Panc1 (cell line): Measurements from ENCODE around the gene GID8.

Experiments used
- CTCF ChIP-seq: fragments of 450-650 bp; IDR thresholded peaks from 2 replicates; pipeline ENCODE4 v1.5.1; 2017; ENCODE audit warnings: mild to moderate bottlenecking
- POLR2AphosphoS5 ChIP-seq: IDR thresholded peaks from 2 replicates; pipeline ENCODE4 v1.6.1; 2012; ENCODE audit warnings: mild to moderate bottlenecking, low read depth, low read length, moderate library complexity
- REST ChIP-seq, 2 experiments: IDR thresholded peaks; 2 replicates each; pipeline ENCODE4 v1.6.1; 2011 to 2012; ENCODE audit warnings: low read depth in 2 of 2, control low read depth in 1 of 2, low read length in 1 of 2, mild to moderate bottlenecking in 1 of 2, moderate library complexity in 1 of 2; ENCODE audit not compliant: insufficient read depth in 1 of 2
- TCF7L2 ChIP-seq: IDR thresholded peaks from 2 replicates; pipeline ENCODE4 v1.6.1; 2011; ENCODE audit warnings: mild to moderate bottlenecking, low read depth, low read length, inconsistent platforms

GRCh38 chr20:62955519-62956386 is 17.8 kb downstream of the GID8 start:
- TF ChIP-seq CTCF (no peak), TCF7L2 (no peak), POLR2AphosphoS5 (no peak), REST (IDR thresholded peaks at IDR 0.05; ENCODE audit: insufficient read depth in 1 of 2, low read depth in 2 of 2, low read length in 1 of 2) (no peak)
